ENCODE results near the gene ZNF215.

ZNF215 gene

GRCh38 chr11:6888830-6889229, 37.4 kb upstream of the ZNF215 start:
- H3K27ac ChIP-seq (ENCODE audit: low read depth, low read length), result no peak overlapping the region
- H3K4me3 ChIP-seq (ENCODE audit: low read length), result no peak overlapping the region
- no peaks in the 10 kb centered on the region for H3K79me2 ChIP-seq (ENCODE audit: control insufficient read depth, low read length)
- H3K27me3 ChIP-seq (ENCODE audit: control insufficient read depth, low read length), result peaks cover 13% of the 10 kb centered on the region
- no peaks in the 10 kb centered on the region for H3K9me2 ChIP-seq (replicated peaks; ENCODE audit: control insufficient read depth, low read length)
- no peaks in the 10 kb centered on the region for H3F3A ChIP-seq (ENCODE audit: control insufficient read depth, insufficient read depth)
- H3K36me3 ChIP-seq (ENCODE audit: control insufficient read depth, low read length), result no peaks in the 10 kb centered on the region
- H3K4me2 ChIP-seq (ENCODE audit: low read length), result no peak overlapping the region
- no peaks in the 10 kb centered on the region for H3K4me1 ChIP-seq (ENCODE audit: control insufficient read depth, low read length)
- H4K20me1 ChIP-seq (ENCODE audit: control insufficient read depth, insufficient read depth, low read depth, low read length), result no peaks in the 10 kb centered on the region
- H3K9me3 ChIP-seq (ENCODE audit: control insufficient read depth, insufficient read depth, low read length), result no peaks in the 10 kb centered on the region
- TF ChIP-seq EZH2phosphoT487 (IDR thresholded peaks at IDR 0.05; ENCODE audit: borderline replicate concordance, low read length) (no peak), CTCF (IDR thresholded peaks at IDR 0.05; ENCODE audit: low read depth, low read length, poor library complexity, severe bottlenecking) (no peak)

DNA sequence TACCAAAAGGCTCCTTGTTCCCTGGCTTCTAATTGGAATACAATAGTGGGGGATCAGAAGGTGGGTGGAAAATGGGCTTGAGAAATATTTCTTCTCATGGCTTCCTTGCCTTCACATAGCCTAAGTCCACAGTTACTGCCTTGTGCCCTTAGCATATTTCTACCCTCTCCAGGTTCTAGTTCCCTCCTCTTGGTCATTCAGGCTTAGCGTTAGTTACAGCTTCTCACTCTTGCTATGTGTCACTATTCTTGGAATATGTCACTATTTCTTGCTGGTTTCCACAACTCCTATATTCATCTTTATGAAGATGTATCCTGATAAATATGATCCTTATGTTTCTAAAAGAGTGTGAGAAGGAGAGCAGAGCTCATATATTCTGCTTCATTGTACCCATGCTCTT, 36.4 kb upstream of the ZNF215 start:
- H3K79me2 ChIP-seq (ENCODE audit: control insufficient read depth, low read length), result no peaks in the 10 kb centered on the region
- H4K20me1 ChIP-seq (ENCODE audit: control insufficient read depth, insufficient read depth, low read depth, low read length), result no peaks in the 10 kb centered on the region
- peaks cover 5% of the 10 kb centered on the region; the same call in 1 of the 2 replicates for H3K27me3 ChIP-seq (ENCODE audit: control insufficient read depth, low read length)
- H3K4me3 ChIP-seq (ENCODE audit: low read length), result no peak overlapping the region
- no peak overlapping the region for H3K4me2 ChIP-seq (ENCODE audit: low read length)
- no peaks in the 10 kb centered on the region for H3K9me3 ChIP-seq (ENCODE audit: control insufficient read depth, insufficient read depth, low read length)
- no peak overlapping the region for H3K27ac ChIP-seq (ENCODE audit: low read depth, low read length)
- no peaks in the 10 kb centered on the region for H3K36me3 ChIP-seq (ENCODE audit: control insufficient read depth, low read length)
- no peaks in the 10 kb centered on the region for H3K9me2 ChIP-seq (replicated peaks; ENCODE audit: control insufficient read depth, low read length)
- no peaks in the 10 kb centered on the region for H3K4me1 ChIP-seq (ENCODE audit: control insufficient read depth, low read length)
- TF ChIP-seq EZH2phosphoT487 (IDR thresholded peaks at IDR 0.05; ENCODE audit: borderline replicate concordance, low read length) (no peak), CTCF (IDR thresholded peaks at IDR 0.05; ENCODE audit: low read depth, low read length, poor library complexity, severe bottlenecking) (no peak)
- H3F3A ChIP-seq (ENCODE audit: control insufficient read depth, insufficient read depth), result no peaks in the 10 kb centered on the region

- H3K4me3 ChIP-seq (ENCODE audit: low read length), result no peak within 1 kb of the TSS
- H3K27ac ChIP-seq (ENCODE audit: low read depth, low read length), result no peak within 1 kb of the TSS
- H3K9me3 ChIP-seq (ENCODE audit: control insufficient read depth, insufficient read depth, low read length), result no peaks in the 10 kb centered on the region
- no peaks in the 10 kb centered on the region for H4K20me1 ChIP-seq (ENCODE audit: control insufficient read depth, insufficient read depth, low read depth, low read length)
- no peaks in the 10 kb centered on the region for H3K79me2 ChIP-seq (ENCODE audit: control insufficient read depth, low read length)
- no peaks in the 10 kb centered on the region for H3K36me3 ChIP-seq (ENCODE audit: control insufficient read depth, low read length)
- H3F3A ChIP-seq (ENCODE audit: control insufficient read depth, insufficient read depth), result no peaks in the 10 kb centered on the region
- no peaks in the 10 kb centered on the region for H3K9me2 ChIP-seq (replicated peaks; ENCODE audit: control insufficient read depth, low read length)
- no peaks in the 10 kb centered on the region for H3K27me3 ChIP-seq (ENCODE audit: control insufficient read depth, low read length)
- no peak within 1 kb of the TSS for H3K4me2 ChIP-seq (ENCODE audit: low read length)
- TF ChIP-seq EZH2phosphoT487 (IDR thresholded peaks at IDR 0.05; ENCODE audit: borderline replicate concordance, low read length), result no peak
- no peak for TF ChIP-seq CTCF (IDR thresholded peaks at IDR 0.05; ENCODE audit: low read depth, low read length, poor library complexity, severe bottlenecking)
- peaks cover 3% of the 10 kb centered on the region; the same call in 1 of the 2 replicates for H3K4me1 ChIP-seq (ENCODE audit: control insufficient read depth, low read length)
These were observed 33.8 kb upstream of the ZNF215 start, which contains the start of gene OR2D2 for GRCh38 chr11:6892400-6892799. Gene OR2D2 (minus strand): TSS chr11:6892500. CDS start chr11:6892500, 0 bp downstream.
